GM18498 (cell line): ENCODE results near the gene ZNF423.

ENCODE experiments used
- ATAC-seq: cut with Tn5 transposase; IDR thresholded peaks from one replicate; pipeline ENCODE4 v1.9.1; 2021; ENCODE audit warnings: mild to moderate bottlenecking, moderate library complexity; ENCODE audit not compliant: unreplicated experiment

The ZNF423 gene

DNA sequence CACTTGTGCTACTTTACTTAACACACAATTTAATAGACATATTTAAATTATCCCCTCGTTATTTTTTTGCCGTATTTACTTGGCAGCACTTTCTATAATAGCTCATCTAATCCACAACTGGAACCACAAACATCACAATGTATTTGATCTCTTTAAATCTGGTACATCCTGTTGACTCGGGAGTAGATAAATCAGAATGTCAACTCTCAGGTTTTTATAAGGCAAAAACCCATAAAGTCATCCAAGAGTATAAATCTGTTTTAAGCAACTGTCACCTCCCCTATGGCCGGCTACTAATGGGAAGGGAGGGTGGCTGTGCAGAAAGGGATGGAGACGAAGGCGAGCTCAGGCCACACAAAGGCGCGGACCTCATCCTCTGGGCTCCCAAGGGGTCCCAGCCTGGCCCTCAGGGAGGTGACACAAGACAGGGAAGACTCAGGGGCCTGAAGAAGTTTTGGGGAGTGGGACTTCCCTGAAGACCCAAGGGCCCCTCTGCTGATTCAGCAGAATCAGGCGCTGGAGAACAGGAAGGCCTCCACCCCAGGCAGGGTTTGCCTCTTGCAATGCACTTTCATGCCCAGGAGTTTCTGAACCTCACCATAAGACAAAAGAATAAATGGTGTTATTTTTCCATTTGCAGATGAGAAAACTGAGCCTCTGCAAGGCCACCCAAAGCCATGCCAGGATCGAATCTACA is 122.5 kb downstream of the ZNF423 start:
- ATAC-seq = no peak

DNA sequence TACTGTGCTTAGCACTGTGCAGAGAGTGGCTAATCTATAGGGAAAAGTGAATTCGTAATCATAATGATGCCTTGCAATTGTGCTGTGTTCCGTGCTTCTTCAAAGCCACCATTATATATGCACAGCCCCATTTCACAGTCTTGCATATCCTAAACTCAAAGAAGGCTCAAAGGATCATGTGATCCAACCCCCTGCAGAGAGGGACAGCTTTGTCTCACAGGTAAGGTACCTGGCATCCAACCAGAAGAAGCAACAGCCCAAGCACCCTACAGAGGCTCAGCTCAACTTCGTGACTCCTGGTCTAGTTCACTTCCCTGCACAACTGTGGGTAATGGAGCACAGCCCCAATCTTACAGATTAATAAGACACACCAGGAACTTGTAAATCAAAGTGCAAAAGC is 124.0 kb downstream of the ZNF423 start:
- no peak for ATAC-seq

DNA sequence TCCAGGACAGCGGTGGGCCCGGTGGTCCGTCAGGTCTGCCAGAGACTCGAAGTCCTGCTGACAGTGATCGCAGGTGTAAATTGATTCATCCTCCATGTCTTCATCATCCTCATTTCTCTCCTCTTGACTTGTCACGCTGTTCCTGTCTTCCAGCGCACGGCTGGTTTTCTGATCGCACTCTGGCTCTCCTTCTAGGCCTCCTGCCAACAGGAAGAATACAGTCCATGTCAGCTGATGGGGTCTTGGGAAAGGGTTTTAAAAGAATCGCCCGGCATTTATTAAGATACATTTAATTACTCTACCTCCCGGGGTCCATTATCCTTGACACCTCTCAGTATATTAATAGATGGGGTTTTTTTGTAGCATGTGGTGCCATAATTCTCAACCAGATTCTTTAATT is 125.1 kb downstream of the ZNF423 start:
- ATAC-seq = no peak

DNA sequence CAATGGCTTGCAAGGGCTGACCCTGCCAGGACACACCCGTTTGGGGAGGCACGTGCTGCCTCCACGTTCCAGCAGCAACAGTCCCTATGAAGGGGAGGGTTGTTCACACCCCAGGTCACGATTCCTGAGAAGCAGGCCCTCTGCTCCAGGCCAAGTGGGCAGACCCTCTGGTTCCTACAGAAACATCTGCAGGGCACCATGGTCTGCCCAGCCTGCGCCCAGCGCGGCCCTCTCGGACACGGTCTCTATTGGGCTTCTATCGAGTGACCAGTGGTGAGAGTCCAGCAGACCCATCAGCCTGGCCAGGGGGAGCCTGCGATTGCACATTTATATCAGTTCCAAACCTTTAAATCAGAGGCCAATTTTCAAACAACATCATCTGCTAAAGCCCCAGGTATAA is 128.3 kb downstream of the ZNF423 start:
- ATAC-seq = no peak

DNA sequence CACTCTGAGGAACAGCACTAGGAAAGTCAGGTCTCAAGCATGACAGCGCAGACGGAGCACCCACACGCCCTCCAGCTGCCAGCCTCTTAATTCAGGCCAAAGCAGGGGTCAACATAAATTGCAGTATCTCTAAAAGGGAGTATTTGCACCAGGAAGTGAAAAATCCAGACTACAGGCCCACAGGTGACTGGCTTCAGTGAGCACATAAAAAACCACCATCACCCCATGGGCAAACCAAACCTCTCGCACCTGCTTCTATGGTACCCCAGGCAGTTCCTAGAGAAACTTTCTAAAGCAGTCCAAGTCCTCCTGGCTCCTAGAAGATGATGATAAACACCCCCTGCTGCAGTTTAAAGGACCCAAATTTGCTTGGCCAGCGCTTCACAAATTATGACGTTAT is 129.8 kb downstream of the ZNF423 start:
- ATAC-seq = no peak

DNA sequence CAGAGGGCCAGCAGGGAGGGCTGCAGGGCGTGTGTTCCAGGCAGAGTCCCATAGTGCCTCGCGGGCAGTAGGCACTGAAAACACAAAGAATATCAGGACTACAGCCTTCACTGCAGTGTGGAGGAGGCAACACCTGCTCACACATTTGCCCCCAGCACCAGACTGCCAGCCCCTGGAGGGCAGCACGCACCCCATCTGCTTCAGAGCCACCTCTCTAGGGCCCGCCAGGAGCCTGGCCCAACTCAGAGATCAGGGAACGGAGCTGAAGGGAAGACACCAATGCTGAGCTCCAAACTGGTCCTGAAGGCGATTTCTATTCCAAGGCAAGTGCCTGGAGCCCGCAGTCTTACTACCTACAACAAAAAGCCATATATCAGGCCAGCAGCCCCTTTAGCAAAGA is 130.3 kb downstream of the ZNF423 start:
- no peak for ATAC-seq

DNA sequence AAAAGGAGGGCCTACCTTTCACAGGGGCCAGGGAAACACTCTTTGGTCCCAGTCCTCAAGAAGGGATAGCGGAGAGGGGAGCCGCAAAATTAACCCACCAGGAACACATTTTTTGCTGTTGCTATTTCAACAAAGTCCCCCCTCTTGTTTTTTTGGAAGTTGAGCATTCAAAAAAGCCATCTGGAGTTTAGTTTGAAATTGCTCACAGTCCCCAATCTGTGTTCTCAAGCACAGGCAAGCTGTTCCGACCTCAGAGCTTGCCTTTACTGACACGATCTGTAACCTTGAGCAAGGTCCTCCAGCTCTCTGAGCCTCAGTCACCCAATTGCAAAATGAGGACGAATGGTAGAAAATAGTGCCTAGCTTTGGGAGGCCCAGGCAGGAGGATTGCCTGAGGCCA is 131.1 kb downstream of the ZNF423 start:
- ATAC-seq = no peak

DNA sequence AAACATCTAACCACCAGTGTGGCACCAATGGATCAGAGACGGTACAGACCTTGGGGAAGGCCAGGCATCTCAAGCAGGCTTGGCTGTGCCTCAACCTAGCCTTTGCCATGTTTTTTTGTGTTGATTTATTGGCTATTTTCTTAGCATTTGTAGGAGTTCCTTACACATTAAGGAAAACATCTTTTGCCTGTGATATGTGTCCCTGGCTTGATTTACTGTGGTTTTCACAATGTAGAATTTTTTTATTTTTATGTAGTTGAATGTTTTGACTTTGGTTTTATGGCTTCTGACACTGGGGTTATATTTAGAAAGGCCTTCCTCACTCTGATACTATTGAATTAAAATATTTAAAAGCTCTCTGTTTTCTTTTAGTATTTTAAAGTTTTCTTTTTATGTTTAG is 132.6 kb downstream of the ZNF423 start:
- ATAC-seq = no peak

DNA sequence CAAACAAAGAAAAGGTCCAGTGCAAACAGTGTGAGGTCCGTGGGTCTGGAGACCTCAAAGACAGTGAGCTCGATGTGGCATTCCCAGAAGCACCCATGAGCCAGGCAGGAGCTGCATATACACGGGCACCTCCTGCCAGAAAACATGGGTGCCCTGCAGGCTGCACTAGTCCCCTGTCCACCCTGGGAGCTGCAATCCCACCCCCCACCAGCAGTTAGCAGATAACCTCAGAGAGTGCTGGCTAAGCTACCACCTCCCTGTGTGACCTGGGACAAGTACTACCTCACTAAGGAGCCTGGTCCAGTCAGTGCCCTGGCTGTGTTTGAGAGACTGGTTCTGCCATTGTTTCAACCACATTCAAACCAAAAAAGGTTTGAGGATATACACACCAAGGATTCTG is 135.7 kb downstream of the ZNF423 start:
- ATAC-seq = no peak

DNA sequence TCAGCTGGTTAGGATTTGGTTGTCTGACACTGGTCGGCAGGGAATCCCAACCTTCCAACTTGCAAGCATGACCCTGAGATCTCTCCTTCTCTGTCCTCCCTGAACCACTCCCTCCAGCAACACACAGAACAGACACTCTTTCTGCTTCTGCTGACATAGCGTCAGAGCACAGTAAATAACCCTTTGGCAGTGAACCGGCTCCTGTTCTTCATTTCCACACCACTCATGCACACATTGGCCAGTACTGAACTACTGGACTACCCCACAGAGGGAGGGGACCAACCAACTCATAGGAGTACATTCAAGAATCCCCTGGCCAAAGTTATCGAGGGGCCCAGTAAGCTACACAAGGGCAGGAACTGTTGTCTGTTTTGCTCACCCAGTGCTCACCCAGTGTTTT is 138.2 kb downstream of the ZNF423 start:
- ATAC-seq = no peak

DNA sequence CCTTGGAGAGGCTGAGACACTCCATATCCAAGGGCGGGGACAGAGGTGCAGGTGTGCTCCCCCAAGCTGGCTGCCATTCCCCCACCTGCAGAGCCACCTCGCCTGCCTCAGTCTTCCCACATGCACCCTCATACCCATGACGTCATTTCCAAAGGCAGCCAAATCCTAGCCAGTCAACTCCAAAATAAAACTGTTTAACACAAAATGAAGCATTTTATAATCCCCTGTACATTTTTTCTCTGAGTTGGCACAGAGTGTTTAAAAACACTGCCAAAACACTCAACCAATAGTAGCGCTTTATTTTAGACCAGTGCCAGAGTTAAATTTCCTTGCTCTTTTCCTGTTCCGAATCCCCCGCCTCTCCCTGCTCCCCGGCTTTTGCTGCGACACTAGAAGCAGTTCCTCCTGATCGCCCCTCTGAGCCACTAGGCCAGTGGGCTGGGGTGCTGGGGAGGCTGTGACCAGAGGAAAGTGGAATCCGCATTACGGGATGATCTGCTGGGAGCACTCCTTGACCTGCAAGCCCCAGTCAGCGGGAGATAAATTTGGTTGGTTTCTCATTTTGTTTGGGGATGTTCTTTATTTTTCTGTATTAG is 139.5 kb downstream of the ZNF423 start:
- no peak for ATAC-seq

DNA sequence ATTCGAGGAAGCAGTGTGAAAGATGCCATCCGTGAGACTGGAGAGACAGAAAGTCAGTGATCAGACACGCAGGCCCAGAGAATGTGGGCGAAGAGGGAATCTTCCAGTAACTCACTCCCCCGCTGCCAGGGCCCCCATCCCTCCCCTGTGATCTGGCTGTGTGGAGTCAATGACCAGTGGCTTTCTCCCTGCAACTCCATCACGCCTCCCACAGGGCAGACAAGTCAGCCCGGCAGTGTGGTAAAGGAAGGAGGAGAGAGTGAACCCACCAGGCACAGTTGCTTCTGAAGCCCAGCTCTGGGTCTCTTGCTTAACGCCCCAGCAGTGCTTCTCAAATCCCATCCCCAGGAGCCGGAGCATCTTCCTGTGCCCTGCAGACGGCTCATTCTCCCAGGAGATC is 142.1 kb downstream of the ZNF423 start:
- no peak for ATAC-seq

DNA sequence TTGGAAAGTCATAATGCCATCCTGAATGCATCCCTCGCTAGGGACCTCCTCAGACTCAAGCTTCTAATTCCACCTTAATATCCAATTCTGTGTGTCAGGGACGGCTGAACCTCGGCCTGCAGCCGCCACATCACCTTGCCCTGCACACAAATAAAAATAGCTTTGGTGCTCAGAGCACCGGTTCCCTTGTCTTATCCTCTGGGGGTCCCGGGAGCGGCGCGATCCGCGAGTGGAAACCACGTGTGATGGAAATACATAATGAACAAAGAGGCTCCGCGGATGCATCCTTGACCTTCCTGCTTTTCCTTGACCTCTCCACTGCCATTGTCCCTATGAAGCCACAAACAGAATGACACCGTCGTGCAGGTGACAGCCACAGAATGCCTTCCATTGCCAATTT is 143.4 kb downstream of the ZNF423 start:
- no peak for ATAC-seq

DNA sequence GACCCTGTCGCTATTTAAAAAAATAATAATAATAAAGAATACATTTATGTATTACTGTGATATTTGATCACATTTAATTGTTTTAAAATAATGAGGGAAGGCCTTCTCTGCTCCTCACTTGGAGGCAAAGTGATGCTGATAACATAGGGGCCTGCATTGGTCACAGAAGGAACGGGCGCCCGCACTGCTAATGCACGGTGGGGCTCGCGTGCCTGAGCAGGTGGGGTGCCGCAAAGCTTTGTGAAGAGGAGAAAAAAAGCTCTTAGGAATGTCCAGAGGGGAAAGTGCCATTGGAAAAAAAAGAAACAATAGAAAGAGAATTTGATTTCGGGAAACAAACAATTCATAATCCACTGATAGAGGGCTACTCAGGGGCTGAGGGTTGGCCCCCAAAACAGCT is 143.8 kb downstream of the ZNF423 start:
- ATAC-seq = no peak

DNA sequence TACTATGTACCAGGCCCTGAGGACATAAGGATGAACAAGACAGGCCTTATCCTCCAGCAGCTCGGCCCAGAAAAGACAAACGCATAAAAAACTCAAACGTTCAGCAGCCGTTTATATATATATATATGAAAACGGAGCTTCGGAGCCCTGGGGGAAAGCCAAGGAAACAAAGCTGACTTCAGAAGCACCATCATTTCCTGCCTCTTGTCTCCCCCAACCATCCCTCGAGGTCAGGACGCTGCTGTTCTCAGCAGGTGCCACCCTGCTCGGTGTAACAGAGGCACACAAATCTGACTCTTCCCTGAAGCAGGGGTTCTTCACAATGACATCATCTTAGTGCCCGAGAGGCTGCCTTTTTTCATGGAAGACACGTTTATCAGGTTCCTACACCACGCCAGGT is 146.9 kb downstream of the ZNF423 start:
- no peak for ATAC-seq

DNA sequence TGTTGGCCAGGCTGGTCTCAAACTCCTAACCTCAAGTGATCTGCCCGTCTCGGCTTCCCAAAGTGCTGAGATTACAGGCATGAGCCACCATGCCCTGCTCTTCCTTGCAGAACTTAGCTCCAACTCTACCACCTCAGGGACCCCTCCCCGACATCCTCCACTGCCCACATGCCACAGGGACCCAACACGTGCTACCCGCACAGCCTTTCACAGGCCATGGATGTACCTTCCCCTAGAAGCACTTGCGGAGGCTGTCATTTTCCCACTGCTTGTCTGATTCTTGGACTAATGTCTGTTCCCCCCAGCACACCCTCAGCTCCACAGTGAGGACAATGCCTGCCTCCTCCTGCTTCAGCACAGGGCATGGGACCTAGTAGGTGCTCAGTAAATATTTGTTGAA is 147.4 kb downstream of the ZNF423 start:
- ATAC-seq = no peak

DNA sequence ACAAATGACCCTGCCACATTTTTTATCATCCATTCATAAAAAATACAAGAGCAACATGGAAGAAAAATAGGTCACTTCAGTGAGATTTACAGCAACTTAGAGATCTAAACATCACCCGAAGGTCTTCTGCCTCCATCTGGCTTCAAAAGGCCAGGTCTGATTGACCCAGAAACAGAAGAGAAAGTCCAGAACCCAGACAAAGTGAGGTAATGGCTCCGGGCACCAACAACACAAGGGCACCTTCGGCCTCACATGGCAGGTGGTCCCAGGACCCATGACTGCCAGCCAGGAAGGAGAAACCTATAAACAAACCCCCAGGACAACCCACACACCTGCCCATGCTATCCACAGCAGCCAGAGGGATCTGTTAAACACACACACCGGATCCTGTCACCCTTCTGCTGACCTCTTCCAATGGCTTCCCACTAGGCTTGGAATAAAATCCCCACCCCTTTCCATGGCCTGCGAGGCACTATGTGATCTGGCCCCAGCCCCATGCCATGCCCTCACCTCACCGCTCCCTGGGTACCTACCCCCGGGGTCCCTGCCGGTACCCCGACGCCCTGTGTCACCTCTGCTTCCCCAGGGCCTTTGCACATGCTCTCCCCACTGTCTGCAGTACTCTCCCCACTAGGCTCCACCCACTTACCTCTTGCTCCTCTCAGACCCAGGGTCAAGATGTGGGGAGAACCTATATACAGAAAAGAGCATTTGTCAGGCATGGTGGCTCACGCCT is 149.1 kb downstream of the ZNF423 start:
- no peak for ATAC-seq

DNA sequence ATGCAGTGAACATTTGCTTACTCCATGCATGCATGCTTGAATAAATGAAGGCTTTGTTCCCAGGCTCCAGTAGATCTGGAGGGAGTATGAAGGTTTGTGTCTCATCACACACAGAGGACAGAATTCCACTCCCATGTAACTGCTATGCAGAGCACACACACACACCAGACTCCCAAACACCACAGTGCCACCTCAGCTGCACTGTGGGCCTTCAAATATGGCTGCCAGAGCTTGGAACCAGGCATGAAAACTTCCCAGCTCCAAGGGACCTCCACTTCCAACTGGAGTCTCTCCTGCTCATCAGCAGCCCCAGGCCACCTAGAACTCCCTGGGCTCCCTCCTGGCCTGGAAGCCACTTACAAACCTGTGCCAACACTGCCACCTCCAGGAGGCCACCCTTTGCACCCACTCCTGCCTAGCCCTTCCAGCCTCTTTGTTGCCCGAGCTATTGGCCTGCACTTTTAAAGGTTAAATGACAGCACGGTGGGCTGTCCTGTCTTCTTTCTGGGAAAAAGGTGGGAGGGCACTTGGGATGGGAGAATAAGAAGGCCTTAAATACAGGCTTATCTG is 151.2 kb downstream of the ZNF423 start:
- ATAC-seq = no peak

DNA sequence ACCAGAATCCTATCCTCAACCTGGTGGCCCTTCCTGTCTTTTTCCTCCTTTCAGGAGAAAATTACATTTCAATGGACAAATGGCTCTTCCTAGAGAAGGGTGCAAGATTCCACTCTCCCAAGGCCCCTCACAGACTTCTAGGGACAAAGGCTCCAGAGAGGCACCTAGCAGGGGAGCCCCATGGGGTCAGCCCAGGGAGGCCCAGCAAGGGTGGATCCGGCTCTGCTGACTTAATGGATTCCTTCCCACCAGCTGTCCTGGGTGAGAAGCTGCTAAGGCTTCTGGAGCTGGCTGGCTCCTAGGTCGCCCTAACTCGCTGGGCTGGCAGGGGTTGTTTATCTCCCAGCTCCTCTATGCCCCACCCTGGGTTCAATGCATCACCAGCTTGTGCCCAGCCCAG is 152.4 kb downstream of the ZNF423 start:
- ATAC-seq = no peak

DNA sequence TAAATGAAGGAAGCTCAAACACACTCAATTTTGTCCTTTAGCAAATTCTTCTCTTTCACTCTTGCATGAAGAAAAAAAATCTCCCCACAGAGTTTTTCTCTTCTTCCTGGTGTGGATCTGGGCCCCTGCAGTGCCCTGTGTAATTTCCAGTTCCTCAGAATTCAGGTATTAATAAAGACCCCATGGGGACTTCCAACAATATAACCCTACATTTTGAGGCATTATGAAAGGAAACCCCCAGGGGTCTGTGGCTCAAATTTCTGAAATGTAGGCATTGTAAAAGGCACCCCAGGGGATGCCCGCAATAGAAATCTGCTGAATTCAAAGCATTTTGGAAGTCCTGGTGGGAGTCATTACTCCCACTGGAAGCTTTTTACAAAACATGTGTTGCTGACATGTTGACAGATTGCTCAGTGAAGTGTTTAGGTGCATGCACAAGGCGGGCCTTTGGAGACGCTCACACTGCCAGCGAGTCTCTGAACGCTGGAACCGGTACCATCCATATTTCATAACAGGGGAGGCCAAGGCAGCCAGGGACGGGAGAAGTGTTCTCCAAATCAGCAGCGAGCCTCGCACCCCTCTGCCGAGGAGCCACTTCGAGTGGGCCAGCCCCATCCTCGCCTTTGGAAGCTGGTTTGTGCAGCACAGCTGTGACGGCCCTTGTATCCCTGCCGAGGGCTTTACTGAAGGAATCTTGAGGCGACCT is 154.0 kb downstream of the ZNF423 start:
- no peak for ATAC-seq

DNA sequence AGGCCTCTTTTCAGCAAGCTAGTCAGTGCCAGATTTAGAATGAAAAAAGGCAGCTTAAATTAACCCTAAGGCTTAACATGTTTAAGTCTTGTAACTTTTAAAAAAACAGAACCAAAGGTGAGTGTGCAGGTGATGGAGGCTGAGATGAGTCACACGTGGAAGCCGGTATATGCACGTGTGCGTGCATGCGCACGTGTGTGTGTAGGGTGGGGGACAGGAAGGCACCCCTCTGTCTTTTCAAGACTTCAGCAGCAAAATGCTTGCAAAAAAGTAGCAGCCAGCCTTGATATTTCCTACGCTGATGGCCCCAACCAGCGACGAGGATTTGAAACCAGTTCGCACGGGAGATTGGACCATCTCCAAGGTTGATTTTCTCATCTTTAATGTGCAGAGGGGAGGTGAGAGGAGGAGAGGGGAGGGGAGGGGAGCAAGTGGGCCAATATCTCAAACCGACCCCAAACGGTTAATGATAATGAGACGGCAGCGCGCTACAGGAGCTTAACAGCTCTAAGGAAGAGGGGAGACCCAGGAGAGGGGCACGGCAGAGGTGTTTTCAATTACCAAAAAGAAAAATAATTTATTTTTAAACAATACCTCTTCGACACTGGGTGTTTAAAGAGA is 154.7 kb downstream of the ZNF423 start:
- ATAC-seq = no peak
